Osteoblast (primary cell): ENCODE results near the gene FARP1. TPM values are rescaled to one million over a fixed set of nuclear protein-coding genes. Genes with fewer than 3 reads are reported as not detected.

Experiments used
- DNase-seq: peaks from one replicate; pipeline ENCODE4 v3.0.0; 2011; ENCODE audit warnings: low spot score, mixed read lengths; ENCODE audit not compliant: insufficient read length; ENCODE audit errors: missing footprints
- H2AFZ ChIP-seq: 2 replicates; pipeline ENCODE4 v1.6.0; 2011; ENCODE audit warnings: mild to moderate bottlenecking, low read length
- H3K27ac ChIP-seq: 2 replicates; pipeline ENCODE4 v1.5.1; 2011; ENCODE audit warnings: mild to moderate bottlenecking, low read depth, low read length, moderate library complexity
- H3K27me3 ChIP-seq: 2 replicates; pipeline ENCODE4 v1.6.0; 2012; ENCODE audit warnings: mild to moderate bottlenecking, control low read depth, inconsistent platforms, low read length, moderate library complexity; ENCODE audit not compliant: insufficient read depth
- H3K36me3 ChIP-seq: 2 replicates; pipeline ENCODE4 v1.5.1; 2011; ENCODE audit warnings: mild to moderate bottlenecking, low read length, control low read depth, moderate library complexity; ENCODE audit not compliant: insufficient read depth
- H3K4me1 ChIP-seq: 2 replicates; pipeline ENCODE4 v1.5.1; 2011; ENCODE audit warnings: mild to moderate bottlenecking, low read length, control low read depth, moderate library complexity; ENCODE audit not compliant: insufficient read depth
- H3K4me2 ChIP-seq: 2 replicates; pipeline ENCODE4 v1.6.0; 2011; ENCODE audit warnings: mild to moderate bottlenecking, low read length; ENCODE audit not compliant: insufficient read depth
- H3K4me3 ChIP-seq: fragments of 200-600 bp; sonication (generic); 3 replicates; pipeline ENCODE4 v1.5.1; 2012; ENCODE audit warnings: mild to moderate bottlenecking, low read length, inconsistent platforms; ENCODE audit not compliant: insufficient read depth
- H3K79me2 ChIP-seq: 2 replicates; pipeline ENCODE4 v1.6.0; 2012; ENCODE audit warnings: mild to moderate bottlenecking, low read length, control low read depth, inconsistent platforms; ENCODE audit not compliant: insufficient read depth
- H3K9me3 ChIP-seq: 2 replicates; pipeline ENCODE4 v1.5.1; 2011; ENCODE audit warnings: low read depth, low read length, control low read depth
- H4K20me1 ChIP-seq: 2 replicates; pipeline ENCODE4 v1.6.0; 2012; ENCODE audit warnings: mild to moderate bottlenecking, low read length, control low read depth; ENCODE audit not compliant: insufficient read depth
- total RNA-seq: library from RNA; depleted of rRNA; stranded (reverse); fragments of >200 nt; gene quantifications from 2 replicates; pipeline ENCODE4 v1.2.3, GENCODE V29; 2012
- TF ChIP-seq, protein P1 (sequence below): IDR thresholded peaks from 2 replicates; pipeline ENCODE4 v1.5.1; 2011; ENCODE audit warnings: mild to moderate bottlenecking, low read depth, low read length, moderate library complexity; ENCODE audit errors: extremely low read depth

Gene FARP1
- total RNA-seq, 1 donor = 36.2 TPM

GRCh38 chr13:98345107-98345935 is 202.4 kb downstream of the FARP1 start:
- Histone ChIP-seq H3K36me3 (no peaks in the 10 kb centered on the region), H3K27ac (no peak overlapping the region), H3K27me3 (no peaks in the 10 kb centered on the region), H3K9me3 (no peaks in the 10 kb centered on the region), H3K79me2 (peaks cover 13% of the 10 kb centered on the region), H3K4me2 (no peak overlapping the region), H4K20me1 (peaks cover 5% of the 10 kb centered on the region), H2AFZ (no peak overlapping the region), H3K4me3 (no peak overlapping the region), H3K4me1 (no peaks in the 10 kb centered on the region)
- TF ChIP-seq, protein P1, sequence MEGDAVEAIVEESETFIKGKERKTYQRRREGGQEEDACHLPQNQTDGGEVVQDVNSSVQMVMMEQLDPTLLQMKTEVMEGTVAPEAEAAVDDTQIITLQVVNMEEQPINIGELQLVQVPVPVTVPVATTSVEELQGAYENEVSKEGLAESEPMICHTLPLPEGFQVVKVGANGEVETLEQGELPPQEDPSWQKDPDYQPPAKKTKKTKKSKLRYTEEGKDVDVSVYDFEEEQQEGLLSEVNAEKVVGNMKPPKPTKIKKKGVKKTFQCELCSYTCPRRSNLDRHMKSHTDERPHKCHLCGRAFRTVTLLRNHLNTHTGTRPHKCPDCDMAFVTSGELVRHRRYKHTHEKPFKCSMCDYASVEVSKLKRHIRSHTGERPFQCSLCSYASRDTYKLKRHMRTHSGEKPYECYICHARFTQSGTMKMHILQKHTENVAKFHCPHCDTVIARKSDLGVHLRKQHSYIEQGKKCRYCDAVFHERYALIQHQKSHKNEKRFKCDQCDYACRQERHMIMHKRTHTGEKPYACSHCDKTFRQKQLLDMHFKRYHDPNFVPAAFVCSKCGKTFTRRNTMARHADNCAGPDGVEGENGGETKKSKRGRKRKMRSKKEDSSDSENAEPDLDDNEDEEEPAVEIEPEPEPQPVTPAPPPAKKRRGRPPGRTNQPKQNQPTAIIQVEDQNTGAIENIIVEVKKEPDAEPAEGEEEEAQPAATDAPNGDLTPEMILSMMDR = no peak
- DNase-seq = no peak

- Histone ChIP-seq H3K4me2 (no peak overlapping the region), H2AFZ (no peak overlapping the region), H3K36me3 (no peaks in the 10 kb centered on the region), H3K79me2 (peaks cover 8% of the 10 kb centered on the region), H4K20me1 (peaks cover 6% of the 10 kb centered on the region), H3K9me3 (no peaks in the 10 kb centered on the region), H3K4me3 (no peak overlapping the region), H3K4me1 (no peaks in the 10 kb centered on the region), H3K27ac (no peak overlapping the region), H3K27me3 (no peaks in the 10 kb centered on the region)
- no peak for DNase-seq
- TF ChIP-seq, protein P1 = no peak
Observed at GRCh38 chr13:98346904-98347636, 204.2 kb downstream of the FARP1 start.

- Histone ChIP-seq H3K4me2 (no peak overlapping the region), H3K27me3 (no peaks in the 10 kb centered on the region), H4K20me1 (peaks cover 10% of the 10 kb centered on the region), H2AFZ (no peak overlapping the region), H3K79me2 (peaks cover 8% of the 10 kb centered on the region), H3K9me3 (no peaks in the 10 kb centered on the region), H3K4me3 (no peak overlapping the region), H3K36me3 (no peaks in the 10 kb centered on the region), H3K27ac (no peak overlapping the region), H3K4me1 (no peaks in the 10 kb centered on the region)
- TF ChIP-seq, protein P1 = no peak
- no peak for DNase-seq
Observed at GRCh38 chr13:98347756-98348155, 204.9 kb downstream of the FARP1 start.
